Measurements from ENCODE around the gene FBXW5.

The FBXW5 gene

GRCh38 chr9:136944212-136944518 is 373 bp downstream of the FBXW5 start:
- no peaks in the 10 kb centered on the region for H3K9me3 ChIP-seq
- DNase-seq: no peak
- H3K36me3 ChIP-seq: peaks cover 34% of the 10 kb centered on the region
- H3K27me3 ChIP-seq: no peaks in the 10 kb centered on the region
- TF ChIP-seq, protein P1, sequence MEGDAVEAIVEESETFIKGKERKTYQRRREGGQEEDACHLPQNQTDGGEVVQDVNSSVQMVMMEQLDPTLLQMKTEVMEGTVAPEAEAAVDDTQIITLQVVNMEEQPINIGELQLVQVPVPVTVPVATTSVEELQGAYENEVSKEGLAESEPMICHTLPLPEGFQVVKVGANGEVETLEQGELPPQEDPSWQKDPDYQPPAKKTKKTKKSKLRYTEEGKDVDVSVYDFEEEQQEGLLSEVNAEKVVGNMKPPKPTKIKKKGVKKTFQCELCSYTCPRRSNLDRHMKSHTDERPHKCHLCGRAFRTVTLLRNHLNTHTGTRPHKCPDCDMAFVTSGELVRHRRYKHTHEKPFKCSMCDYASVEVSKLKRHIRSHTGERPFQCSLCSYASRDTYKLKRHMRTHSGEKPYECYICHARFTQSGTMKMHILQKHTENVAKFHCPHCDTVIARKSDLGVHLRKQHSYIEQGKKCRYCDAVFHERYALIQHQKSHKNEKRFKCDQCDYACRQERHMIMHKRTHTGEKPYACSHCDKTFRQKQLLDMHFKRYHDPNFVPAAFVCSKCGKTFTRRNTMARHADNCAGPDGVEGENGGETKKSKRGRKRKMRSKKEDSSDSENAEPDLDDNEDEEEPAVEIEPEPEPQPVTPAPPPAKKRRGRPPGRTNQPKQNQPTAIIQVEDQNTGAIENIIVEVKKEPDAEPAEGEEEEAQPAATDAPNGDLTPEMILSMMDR (IDR thresholded peaks at IDR 0.05; ENCODE audit: low read depth, low read length): no peak
- no peaks in the 10 kb centered on the region for H3K4me1 ChIP-seq
- H3K4me3 ChIP-seq (ENCODE audit: low read depth, low read length): peak overlapping the region; percentile 79

GRCh38 chr9:136943291-136944211 is 987 bp downstream of the FBXW5 start:
- peak; percentile 61 for DNase-seq
- H3K27me3 ChIP-seq: no peaks in the 10 kb centered on the region
- H3K36me3 ChIP-seq: peaks cover 36% of the 10 kb centered on the region
- no peaks in the 10 kb centered on the region for H3K9me3 ChIP-seq
- TF ChIP-seq, protein P1 (IDR thresholded peaks at IDR 0.05; ENCODE audit: low read depth, low read length): no peak
- peak overlapping the region; percentile 79 for H3K4me3 ChIP-seq (ENCODE audit: low read depth, low read length)
- no peaks in the 10 kb centered on the region for H3K4me1 ChIP-seq

GRCh38 chr9:136942881-136943230 is 1.7 kb downstream of the FBXW5 start:
- no peak overlapping the region for H3K4me3 ChIP-seq (ENCODE audit: low read depth, low read length)
- TF ChIP-seq, protein P1 (IDR thresholded peaks at IDR 0.05; ENCODE audit: low read depth, low read length): no peak

GRCh38 chr9:136942112-136942880 is 2.2 kb downstream of the FBXW5 start:
- DNase-seq: peak; percentile 20
- no peaks in the 10 kb centered on the region for H3K27me3 ChIP-seq
- no peaks in the 10 kb centered on the region for H3K4me1 ChIP-seq
- no peaks in the 10 kb centered on the region for H3K9me3 ChIP-seq
- H3K36me3 ChIP-seq: peaks cover 44% of the 10 kb centered on the region
- H3K4me3 ChIP-seq (ENCODE audit: low read depth, low read length): no peak overlapping the region
- TF ChIP-seq, protein P1 (IDR thresholded peaks at IDR 0.05; ENCODE audit: low read depth, low read length): no peak

More at GRCh38 chr9:136942881-136943230, 1.7 kb downstream of the FBXW5 start:
- Histone ChIP-seq H3K9me3 (no peaks in the 10 kb centered on the region), H3K27me3 (no peaks in the 10 kb centered on the region), H3K4me1 (no peaks in the 10 kb centered on the region), H3K36me3 (peaks cover 38% of the 10 kb centered on the region)
- peak; percentile 9 for DNase-seq

- H3K9me3 ChIP-seq: no peaks in the 10 kb centered on the region
- H3K4me1 ChIP-seq: no peaks in the 10 kb centered on the region
- H3K4me3 ChIP-seq (ENCODE audit: low read depth, low read length): no peak overlapping the region
- H3K36me3 ChIP-seq: peaks cover 44% of the 10 kb centered on the region
- peak; percentile 15 for DNase-seq
- no peaks in the 10 kb centered on the region for H3K27me3 ChIP-seq
- TF ChIP-seq, protein P1 (IDR thresholded peaks at IDR 0.05; ENCODE audit: low read depth, low read length): no peak
These were observed 3.1 kb downstream of the FBXW5 start for GRCh38 chr9:136941231-136942111.

Data from BE2C (cell line).